Inflammatory macrophage treated with lipopolysaccharide for 4 hours (primary cell): Measurements from ENCODE around the gene DMRT3.

ENCODE experiments used
- DNase-seq: peaks from one replicate; pipeline ENCODE4 v3.0.0-alpha.2; 2020

Gene DMRT3, protein sequence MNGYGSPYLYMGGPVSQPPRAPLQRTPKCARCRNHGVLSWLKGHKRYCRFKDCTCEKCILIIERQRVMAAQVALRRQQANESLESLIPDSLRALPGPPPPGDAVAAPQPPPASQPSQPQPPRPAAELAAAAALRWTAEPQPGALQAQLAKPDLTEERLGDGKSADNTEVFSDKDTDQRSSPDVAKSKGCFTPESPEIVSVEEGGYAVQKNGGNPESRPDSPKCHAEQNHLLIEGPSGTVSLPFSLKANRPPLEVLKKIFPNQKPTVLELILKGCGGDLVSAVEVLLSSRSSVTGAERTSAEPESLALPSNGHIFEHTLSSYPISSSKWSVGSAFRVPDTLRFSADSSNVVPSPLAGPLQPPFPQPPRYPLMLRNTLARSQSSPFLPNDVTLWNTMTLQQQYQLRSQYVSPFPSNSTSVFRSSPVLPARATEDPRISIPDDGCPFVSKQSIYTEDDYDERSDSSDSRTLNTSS

DNA sequence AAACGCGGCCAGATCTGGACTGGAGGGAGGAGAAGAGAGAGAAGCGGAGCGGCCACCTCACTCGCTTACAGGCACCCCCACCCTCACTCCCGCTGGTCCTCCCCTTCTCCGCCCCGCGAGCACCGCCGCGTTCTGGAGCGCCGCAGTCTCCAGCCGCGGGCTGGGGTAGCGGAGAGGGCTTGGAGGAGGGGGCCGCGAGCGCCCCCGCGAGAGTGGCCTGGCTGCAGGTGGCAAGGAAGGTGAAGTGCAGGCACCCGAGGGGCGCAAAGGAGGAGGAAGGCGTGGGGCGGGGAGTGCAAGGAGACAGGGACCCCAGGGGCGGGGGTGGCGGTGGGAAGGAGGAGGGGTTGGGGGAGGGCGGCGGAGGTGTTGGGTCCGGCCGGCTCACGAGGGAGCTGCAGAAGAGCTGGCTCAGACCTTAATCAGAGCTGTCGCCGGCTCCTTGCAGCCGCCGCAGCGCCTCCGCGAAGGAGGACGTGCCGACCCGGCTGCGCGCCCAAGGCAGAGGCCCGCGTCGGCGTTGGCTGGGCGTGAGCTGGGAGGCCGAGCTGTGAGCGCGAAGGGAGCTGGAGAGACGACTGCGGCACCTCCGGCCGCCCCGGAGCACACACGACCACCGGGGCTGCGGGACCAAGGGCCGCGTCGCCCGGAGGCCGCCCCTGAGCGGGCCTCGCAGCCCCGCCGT lies at the start of gene DMRT3:
TSS of gene DMRT3 (plus strand) at position 398 of the 685 bp plus-strand sequence. CDS start 347 bp downstream, outside the sequence.
- DNase-seq = no peak

DNA sequence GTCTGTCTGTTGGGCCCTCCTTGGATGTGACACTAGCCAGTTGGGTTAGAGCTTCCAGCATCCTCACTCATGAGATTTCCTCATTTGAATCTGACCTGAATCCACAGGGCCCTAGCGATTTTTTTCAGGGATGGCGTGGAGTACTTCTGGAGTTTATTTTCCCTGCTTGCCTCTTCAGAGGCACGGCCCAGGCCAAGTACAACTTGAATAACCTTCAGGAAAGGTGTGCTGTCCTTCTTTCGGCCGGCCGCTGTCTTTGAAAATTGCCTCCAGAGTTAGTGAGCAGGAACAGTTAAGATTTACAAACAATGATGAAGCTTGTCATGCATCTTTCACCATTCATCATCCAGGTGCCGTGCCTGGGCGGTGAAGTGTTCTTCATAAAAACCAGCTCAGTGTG lies 49.5 kb upstream of the DMRT3 start:
- no peak for DNase-seq

DNA sequence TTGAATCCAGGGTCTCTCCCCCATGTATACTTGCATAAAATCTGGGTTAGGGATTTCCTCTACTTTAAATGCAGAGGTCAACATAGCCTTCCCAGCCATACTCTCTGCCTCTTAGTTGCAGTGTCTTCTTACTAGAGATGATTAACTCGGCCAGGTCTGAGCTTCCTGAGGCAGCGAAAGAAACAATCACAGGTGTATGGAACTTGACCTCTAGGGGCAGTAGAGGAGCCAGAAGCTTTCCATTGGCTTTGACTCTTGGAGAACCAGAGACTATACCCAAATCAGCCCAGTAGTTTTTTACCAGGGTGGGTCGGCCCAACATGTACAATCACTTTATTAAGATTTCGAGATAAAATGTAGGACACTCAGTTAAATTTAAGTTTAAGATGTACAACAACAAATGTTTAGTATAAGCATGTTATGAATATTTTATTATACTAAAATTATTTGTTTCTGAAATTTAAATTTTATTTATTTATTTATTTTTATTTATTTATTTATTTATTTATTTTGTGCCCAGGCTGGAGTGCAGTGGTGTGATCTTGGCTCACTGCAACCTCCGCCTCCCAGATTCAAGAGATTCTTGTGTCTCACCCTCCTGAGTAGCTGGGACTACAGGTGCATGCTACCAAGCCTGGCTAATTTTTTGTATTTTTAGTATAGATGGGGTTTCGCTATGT lies 48.0 kb upstream of the DMRT3 start:
- peak; percentile 22 for DNase-seq

DNA sequence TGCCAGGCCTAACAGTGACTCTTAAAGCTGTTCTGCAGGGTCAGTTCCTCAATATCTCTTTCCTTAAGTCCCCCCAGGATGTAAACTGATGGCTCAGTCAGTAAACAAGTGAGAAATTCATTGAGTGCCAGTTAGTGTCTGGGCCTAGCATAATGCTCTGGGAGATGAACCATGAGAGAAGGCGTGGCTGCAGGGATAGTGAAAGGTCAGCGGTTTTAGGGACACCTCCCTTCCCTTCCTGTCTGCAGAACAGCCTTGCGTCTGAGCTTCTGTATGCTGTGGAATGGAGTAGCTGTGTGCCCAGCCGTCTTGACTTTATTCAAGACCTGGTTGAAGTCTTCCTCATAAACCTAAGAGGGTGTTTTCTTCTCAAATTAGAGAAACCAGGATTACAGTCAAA lies 46.7 kb upstream of the DMRT3 start:
- DNase-seq = no peak

DNA sequence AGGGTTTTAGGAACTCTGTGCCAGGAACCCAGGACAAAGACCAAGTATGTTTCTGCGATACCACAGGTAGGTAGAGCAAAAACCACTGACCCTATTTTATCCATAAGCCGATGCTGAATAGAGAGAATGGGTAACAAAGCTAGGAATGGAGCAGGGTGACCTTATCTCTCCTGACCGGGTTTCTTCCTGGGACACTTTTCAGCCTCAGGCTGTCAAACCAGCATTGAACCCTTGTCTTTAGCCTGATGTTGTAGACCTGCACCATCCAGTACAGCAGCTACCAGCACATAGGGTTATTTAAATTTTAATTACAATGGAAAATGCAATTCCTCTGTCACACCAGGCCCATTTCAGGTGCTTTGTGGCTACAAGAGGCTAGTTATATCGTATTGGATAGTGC lies 43.1 kb upstream of the DMRT3 start:
- no peak for DNase-seq

DNA sequence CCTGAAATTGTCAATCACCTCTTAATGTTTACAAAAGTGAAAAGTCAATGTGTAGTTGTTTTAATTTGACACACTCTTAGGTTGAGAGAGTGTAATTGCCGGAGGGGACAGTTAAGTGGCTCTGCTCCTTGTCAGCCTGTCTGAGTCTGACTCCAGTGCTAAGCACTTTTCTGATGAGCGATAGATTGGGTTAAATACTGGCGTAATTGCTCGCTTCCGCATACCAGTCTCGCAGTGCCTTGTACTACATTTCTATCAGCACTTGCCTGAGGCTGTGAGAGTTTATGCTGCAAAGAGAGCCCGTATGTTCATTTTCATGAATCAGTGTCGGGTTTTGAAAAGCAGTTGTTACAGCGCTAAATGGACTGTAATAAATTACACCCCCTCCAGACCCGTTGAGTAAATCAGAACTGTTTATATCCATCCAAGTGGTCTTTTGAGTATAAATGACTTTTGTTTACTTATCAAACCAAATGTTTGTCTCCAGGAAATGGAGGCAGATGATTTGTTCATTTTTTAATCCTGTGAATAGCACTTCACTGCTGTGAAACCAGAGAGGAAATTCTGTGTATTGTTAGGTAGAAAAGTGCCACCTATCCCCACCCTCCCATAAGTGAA lies 41.0 kb upstream of the DMRT3 start:
- no peak for DNase-seq

DNA sequence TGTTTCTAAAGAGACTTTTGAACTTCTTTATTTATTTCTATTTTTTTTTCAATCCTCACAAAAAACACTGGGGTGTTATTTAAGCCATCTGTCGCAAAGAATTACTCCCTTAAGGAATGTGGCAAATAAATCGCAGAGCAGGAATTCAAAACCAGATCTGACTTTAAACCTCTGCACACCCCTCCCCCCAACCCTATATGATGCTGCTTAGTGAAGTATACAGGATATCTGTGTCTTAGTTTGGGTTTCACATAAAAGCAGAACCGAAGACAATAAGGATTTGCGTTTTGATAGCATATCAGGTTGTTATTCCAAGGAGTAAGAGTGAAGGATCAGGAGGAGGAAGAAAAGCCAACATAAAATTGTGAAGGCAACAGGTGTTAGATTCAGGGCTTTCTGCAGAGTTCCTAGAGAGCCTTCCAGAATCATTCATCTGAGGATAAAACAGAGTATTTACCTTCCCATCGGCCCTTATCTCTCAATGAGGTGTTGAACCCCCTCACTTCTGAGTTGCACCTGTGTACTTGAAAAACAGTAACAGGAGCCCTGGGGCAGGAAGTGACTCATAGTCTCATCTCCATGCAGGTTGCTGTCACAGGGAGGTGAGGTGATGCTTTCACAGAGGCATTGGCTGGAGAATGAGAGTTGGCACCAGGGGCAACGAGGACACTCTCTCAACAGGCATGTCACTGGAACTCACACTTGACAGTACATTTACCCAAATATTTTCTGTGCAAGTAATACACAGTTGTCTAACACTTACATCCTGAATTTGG lies 33.5 kb upstream of the DMRT3 start:
- DNase-seq = no peak

DNA sequence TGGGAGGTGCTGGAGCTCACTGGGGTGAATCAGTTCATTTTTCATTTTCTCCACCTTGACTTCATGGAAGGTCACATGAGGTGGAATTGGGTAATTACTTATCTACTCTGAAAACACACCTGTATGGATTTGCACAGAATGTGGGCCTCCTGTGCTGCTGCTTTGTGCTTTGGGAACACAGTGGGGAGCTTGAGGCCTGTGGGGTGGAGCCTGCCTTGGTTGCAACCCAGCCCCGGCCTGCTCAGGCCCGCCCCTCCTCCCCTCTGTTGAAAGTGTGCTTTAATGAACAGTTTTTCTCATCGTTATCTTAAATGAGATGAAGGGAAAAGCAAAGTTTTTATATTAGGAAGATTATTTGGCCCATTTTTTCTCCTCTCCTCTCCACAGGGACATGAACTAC lies 28.5 kb upstream of the DMRT3 start:
- DNase-seq = no peak

DNA sequence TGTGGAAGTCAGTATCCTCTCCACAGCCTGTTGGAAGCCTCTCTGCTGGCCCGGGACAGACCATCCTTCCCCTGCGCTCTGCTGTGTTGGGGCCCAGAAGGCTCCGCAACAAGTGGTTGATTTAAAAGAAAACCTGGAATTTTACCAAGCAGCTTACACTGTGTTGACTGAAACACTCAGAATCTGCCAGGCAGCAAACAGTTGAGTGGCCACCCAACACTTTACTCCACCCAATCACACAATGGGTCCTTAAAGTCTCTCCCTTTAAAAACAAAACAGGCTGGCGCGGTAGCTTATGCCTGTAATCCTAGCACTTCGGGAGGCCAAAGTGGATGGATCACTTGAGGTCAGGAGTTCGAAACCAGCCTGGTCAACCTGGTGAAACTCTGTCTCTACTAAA lies 28.0 kb upstream of the DMRT3 start:
- DNase-seq = no peak

DNA sequence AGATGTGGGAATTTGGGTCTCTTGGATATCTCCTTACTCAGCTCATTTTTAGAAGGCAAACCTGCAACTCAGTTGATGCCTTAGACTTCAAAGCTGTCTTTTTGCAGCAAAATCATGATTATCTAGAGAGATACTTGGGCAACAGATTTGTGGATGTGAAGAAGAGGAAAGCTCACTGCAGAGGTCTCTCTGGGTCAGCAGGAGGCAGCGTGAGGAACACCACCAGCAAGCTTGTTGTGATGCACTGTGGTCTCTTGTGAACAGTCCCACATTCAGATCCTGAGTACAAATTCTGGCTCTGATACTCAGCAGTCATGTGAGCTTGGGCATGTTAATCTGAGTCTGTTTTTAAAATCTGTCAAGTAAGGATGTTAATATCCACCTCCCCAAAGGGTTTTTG lies 26.3 kb upstream of the DMRT3 start:
- no peak for DNase-seq

DNA sequence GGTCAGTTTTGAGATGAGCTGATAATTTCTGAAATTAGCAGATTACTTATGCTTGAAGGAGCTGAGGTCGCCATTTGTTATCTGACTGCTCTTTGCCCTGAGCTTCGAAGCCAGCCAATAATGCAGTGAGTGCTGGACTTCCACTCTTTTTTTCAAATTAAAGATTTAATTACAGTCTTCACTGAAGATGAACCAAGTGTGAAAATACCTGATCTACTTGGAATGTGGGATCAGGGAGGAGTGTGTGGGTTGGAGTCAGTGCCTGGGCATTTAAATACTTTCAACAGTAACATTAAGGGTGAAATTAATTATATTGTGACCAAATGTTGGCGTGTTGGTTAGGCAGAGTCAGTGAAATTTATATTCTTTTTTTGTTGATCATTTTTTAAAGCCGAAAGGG lies 23.9 kb upstream of the DMRT3 start:
- no peak for DNase-seq

DNA sequence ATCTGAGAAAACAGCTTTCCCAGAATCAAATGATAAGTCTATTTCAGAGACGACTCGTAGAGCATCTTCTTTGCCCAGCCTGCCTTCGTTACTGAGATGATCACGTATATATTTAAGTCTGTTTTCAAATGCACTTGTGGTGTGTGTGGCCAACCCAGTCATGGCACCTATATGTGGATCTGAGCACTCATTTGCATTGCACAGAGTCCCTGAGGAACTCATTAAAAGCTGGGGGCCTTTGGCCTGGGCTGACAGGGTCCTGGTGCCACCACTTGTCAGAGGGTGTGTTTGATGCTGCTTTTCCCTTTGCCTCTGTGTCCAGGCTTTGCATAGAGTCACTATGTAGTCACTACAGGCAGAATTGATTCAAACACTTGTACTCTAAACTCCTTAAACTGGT lies 17.4 kb upstream of the DMRT3 start:
- DNase-seq = no peak

DNA sequence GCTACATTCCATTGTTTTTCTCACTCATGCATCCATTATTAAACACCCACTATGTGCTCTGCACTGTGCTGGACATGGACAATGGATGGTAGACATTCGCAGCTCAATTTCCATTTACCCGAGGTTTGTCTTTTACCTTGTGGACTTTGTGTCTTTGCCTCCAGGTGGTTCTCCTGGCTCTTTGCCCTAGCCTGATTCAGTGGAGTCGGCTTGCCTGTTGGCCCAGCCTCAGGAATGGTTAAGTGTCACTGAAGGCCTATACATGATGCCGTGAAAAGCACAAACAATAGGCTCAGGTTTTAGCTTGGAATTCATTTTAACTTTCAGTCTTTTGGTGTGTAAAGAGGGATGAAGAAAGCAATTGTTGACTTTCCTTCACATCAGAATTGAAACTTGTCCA lies 16.5 kb upstream of the DMRT3 start:
- no peak for DNase-seq

DNA sequence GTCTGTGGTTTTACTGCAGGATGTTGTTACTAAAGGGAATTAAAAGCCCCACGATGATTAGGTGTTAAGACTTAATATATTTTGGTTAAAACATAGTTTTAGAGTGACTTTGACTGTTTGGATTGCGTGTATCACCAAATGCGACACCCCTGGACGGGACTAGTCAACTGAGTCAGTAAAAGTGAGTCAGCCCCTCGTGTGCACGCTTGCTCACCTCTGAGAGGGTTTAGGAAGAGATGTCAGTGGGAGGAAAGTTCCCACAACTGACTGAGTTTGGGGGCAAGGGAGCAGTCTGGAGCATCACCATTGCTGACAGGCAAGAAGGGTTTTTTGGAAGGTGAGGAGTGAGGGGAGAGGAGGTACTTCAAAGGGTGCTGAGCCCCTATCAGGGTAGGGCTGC lies 14.4 kb upstream of the DMRT3 start:
- DNase-seq = no peak

DNA sequence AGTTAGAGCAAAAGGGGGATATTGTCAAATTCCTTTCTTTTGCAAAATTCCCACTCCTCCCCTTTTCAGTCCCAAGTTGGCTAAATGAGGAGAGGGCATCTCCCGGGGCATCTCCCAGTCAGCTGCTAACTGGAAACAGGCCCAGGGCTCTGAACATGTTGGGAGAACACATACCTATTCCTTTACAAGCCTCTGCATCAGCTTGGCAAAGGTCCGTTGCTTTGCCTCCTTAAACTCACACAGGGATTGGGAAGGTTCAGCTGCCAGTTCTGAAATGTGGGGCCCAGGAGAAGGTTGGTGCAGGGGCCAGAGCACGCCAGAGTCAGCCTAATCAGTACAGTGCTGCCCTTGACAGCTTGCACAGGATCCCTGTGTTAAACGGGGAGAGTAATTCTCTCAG lies 11.0 kb upstream of the DMRT3 start:
- DNase-seq = no peak

DNA sequence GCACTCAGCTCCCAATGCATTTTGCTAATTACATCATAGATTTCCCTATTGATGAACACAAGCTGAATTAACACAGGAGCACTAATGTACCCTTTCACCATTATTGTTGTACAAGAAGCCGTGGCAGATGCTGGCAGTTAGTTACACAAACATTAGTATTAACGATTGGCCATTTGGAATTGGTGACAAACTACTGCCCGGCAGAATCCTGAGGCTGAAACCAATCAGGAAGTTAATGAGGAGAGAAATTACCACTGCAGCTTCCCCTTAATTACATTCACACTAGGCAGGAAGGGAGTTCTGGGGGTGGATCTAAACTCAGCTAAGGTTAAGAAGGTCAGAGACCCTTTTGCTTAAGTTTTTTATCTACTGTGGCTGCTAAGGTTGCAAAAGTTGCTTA lies 9.6 kb upstream of the DMRT3 start:
- no peak for DNase-seq

DNA sequence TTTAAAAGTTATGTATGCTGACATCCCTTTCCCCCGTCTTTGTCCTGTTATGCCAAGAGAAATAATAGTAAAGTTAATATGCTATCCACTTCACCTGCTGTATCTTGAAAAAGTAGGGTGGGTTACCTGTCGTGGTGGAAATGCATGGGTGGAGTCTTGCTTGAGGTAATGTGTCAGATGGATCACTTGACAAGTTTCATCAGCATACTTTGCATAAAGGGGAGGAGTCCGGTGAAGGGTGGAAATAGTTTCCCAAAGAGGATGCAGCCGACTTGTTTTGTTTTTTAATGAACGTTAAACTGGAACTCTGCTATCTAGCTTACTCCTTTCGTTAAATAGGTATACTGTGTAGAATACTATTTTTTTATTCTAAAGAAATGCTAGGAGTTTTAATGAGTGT lies 9.0 kb upstream of the DMRT3 start:
- DNase-seq = no peak

DNA sequence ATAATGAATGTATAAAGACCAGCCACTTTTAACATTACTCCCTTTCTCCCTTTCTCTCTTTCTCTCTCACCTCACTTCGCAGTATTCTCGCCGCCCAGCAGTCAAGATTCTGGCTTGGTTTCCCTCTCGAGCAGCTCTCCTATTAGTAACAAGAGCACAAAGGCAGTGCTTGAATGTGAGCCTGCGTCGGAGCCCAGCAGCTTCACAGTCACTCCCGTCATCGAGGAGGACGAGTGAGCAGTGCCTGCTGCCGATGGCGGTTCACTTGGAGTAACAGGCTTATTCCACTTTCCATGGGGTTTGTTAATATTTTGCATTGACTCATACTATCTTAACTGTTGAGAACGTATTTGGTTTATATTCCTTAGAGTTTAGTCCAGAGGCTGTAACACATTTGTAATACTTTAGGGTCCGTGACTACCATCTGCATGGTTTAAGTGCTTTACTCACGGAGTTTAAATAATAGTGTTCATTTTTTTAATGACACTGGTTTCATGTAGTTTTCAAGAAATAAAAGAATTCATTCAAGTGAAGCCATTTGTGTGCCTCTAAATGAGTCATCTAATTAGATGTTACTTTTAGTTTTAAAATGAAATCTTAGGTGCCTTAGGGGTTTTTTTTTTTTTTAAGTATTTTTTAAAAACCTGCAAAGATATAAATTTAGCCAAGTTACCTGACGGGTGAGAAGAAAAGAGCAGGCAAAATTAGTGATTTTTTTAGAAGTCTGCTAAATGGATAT lies 8.4 kb upstream of the DMRT3 start:
- DNase-seq = no peak

DNA sequence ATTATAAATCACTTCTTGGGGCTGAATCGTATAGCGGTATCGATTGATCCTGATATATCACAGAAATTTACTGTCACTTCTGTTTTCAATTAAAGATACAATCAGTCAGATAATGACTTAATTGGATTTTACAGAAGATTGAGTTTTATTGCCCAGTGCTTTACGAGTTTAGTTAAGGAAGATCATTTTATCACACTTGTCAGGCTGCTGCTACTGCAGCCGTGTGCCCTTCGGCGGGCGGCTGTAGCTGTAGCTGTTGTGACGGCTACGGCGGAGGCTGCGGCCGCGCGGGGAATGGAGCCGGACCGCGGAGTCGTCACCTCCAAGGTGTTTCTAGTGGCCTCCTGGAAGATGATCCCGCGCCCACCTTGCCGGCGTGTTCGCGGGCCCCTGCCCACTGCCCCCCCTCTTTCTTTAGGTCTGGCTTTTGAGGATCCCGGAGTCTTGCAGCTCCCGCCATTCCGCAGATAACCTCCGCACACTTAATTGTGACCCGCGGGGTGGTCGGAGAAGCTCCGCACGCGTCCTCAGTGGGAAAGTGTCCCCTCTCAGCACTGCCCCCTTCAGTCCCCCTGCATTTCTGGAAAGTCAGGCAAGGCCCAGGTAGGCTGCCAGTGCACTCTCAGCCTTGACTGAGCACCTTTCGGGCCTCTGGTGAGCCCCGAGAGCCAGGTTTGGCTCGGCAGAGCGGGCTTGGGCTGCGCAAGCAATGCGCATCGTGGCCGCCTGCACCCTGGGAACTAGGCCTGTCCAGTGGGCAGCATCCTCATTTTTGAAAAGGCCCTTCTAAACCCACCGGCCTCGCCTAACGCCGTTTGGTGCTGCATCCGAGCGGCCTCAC lies 6.9 kb upstream of the DMRT3 start:
- no peak for DNase-seq

DNA sequence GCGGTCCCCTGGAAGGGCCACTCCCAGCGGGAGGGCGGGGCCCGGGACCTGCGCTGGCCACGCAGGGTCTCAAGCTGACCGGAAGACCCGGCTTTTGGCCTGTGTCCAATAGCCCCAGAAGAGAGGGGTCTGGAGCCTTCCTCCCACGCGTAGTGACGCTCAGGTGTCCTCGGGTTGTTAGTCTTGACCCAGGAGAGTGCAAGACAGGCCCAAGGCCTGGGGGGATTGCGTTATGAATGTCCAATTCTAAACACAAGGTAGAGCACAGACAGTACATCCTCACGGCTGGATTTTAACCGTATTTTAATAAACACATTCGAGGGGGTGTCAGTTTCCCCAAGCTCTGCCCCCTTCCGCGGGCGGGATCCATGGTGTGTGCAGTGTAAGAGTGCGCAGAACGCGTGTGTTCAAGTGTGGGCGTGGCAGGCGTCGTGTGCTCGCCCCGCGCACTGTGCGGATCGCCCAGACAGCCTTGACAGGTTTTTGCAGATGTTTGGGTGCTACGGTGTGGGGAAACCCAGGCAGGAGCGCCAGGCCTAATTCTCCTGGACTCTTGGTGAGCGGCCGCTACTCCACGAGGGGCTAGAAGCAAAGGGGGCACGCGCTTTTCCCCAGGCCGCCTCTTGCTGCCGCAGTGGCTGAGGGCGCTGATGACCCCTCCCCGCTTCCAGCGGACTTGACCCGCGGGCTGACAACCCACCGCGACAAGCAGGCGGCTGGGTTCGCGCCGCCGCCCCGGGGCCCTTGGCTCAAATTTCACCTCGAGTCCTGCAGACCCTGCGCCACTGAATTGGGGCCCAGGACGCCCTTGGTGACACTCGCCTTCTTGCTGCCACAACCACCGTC lies 6.1 kb upstream of the DMRT3 start:
- DNase-seq = no peak
